VCaP (cell line): ENCODE measurements around the gene C20orf144.
"Not testable (repeated sequence)": the region's sequence is repeated elsewhere in the genome, so short reads cannot be mapped to it uniquely, and the experiment has no call there.

Experiments used
- H3K27ac ChIP-seq: fragments of 450-650 bp; 2 replicates; pipeline ENCODE4 v1.5.1; 2017
- CTCF ChIP-seq: fragments of 450-650 bp; conservative IDR thresholded peaks from 2 replicates; pipeline ENCODE4 v1.5.1; 2017; ENCODE audit warnings: mild to moderate bottlenecking, moderate library complexity

The C20orf144 gene

GRCh38 chr20:33696448-33696847 lies 34.3 kb downstream of the C20orf144 start:
- TF ChIP-seq CTCF = no peak
- H3K27ac ChIP-seq = no peak overlapping the region

- H3K27ac ChIP-seq = no peak overlapping the region
- no peak for TF ChIP-seq CTCF
Measured at GRCh38 chr20:33697129-33697528, 35.0 kb downstream of the C20orf144 start.

- not testable (repeated sequence) for H3K27ac ChIP-seq
Measured at GRCh38 chr20:33698966-33699365, 36.8 kb downstream of the C20orf144 start.

GRCh38 chr20:33700696-33701441 lies 38.7 kb downstream of the C20orf144 start:
- not testable (repeated sequence) for H3K27ac ChIP-seq

- no peak overlapping the region for H3K27ac ChIP-seq
- TF ChIP-seq CTCF = no peak
Measured at GRCh38 chr20:33701629-33702450, 39.7 kb downstream of the C20orf144 start.

GRCh38 chr20:33702861-33703260 lies 40.7 kb downstream of the C20orf144 start:
- TF ChIP-seq CTCF = no peak
- no peak overlapping the region for H3K27ac ChIP-seq

GRCh38 chr20:33703498-33704137 lies 41.5 kb downstream of the C20orf144 start:
- no peak for TF ChIP-seq CTCF
- H3K27ac ChIP-seq = no peak overlapping the region

- TF ChIP-seq CTCF = no peak
- no peak overlapping the region for H3K27ac ChIP-seq
Measured at GRCh38 chr20:33704197-33704924, 42.2 kb downstream of the C20orf144 start.
